AG08395 (cell line): ENCODE measurements around the gene TLCD3A.
"Not testable (repeated sequence)": the region's sequence is repeated elsewhere in the genome, so short reads cannot be mapped to it uniquely, and the experiment has no call there.

Source experiments
- DNase-seq: peaks from one replicate; pipeline ENCODE4 v3.0.0; 2012; ENCODE audit warnings: mixed read lengths, low spot score

Gene TLCD3A

DNA sequence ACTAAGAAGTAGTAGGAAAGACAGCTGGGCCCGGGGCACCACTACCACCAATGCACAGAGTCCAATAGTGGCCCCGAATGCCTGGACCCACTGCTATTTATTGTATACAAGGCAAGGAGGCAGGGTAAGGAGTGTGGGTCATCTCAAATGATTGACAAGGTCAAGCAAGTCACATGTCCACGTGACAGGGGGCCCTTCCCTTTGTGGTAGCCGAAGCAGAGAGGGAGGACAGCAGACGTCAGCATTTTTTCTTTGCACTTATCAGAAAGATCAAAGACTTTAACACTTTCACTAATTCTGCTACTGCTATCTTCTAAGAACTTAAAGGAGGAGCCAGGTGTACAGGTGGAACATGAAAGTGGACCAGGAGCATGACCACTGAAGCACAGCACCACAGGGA is 24.3 kb upstream of the TLCD3A start:
- DNase-seq = no peak

- no peak for DNase-seq
These were observed 14.3 kb upstream of the TLCD3A start for GRCh38 chr17:718075-718474.

- no peak for DNase-seq
These were observed 11.5 kb upstream of the TLCD3A start for GRCh38 chr17:720706-721539.

DNA sequence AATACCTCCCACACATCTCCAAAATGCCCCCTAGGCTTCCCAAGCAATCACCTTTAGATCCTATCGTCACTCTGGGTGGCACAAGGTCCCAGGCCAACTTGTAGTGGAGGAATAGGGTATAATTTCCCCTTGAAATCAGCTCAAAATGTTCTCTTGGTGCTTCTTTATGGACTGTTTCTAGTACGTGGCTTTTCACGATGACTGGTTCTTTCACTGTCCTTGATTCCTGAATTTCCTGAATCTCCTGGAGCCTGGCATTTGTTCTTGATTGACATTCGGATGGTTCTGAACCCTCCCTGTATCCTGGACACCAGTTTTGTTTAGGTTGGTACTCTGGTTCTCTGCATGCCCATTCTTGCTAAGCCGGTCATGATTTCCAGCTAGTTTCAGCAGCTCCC is 10.9 kb upstream of the TLCD3A start:
- no peak for DNase-seq

DNA sequence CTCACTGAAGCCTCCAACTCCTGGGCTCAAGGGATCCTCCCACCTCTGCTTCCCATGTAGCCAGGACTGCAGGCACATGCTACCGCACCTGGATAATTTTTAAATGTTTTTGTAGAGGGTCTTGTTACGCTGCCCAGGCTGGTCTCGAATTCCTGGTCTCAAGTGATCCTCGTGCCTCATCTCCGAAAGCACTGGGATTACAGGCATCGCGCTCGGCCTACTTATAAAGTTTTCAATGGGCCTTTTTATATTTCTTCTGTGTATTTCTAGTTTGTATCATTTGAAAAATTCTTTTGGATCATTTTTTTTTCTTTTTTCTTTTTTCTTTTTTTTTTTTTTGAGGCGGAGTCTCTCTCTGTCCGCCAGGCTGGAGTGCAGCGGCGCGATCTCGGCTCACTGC is 7.3 kb upstream of the TLCD3A start:
- DNase-seq = no peak

DNA sequence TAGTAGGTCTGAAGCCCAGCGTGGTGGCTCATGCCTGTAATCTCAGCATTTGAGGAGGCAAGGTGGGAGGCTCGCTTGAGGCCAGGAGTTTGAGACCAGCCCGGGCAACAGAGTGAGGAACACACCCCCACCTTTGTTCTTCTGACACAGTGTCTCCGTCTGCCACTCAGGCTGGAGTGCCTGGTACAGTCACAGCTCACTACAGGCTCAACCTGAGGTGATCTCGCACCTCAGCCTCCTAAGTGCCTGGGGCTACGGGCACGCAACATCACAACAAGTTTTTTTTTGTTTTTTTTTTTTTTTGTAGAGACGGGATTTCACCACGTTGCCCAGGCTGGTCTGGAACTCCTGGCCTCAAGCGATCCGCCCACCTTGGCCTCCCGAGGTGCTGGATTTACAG is 6.7 kb upstream of the TLCD3A start:
- no peak for DNase-seq

- DNase-seq = no peak
These were observed 6.0 kb upstream of the TLCD3A start for GRCh38 chr17:726271-726919.

GRCh38 chr17:728911-729310 is 3.5 kb upstream of the TLCD3A start:
- DNase-seq = no peak

DNA sequence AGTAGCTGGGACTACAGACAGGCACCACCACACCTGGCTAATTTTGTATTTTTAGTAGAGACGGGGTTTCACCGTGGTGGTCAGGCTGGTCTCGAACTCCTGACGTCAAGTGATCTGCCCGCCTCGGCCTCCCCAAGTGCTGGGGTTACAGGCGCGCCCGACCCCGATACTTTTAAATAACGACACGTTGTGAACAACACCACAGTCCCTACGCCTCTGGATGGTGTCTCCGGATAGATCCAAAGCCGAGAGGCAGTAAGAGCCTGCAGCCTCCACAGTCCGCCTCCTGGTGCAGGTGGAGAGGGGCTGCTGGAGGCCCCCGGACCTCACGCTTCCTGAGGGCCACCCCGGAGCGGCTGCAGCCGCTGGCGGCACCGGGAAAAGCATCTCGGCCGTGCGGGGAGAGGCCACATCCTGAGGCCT is 741 bp upstream of the TLCD3A start:
- DNase-seq = no peak

DNA sequence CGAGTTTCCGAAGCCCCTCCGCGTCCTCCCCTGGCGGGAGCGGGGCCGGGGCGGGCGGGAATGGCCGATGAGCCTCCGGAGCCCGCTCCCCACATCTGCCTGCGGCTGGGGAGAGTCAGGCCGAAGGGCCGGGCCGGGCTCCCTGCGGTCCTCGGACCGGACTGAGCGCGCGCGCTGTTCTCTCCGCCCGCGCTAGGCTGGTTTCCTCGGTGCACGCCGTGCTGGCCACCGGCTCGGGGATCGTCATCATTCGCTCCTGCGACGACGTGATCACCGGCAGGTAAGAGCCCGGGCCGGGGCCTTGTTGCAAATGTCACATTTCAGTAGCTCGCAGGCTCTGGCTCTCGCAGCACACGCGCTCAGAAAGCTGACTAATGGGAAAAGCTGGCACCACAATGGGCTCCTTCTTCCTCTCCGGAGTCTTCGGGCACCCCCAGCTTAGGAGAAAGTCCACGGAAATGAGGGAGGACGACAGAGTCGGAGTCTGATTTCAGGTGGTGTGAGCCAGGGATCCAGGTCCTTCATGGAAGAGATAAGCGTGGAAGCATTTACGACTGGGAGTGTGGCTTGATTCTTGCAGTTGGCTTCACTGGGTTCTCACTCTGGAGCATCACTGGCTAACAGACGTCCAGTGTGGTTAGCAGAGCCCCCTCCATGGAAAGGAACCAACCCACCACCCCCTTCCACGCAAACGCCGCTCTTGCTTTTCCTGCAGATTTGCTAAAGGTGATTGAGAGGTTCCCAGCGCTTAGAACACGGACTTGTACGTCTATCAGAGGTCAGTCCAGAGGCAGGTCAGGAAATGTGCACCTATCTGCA is 715 bp downstream of the TLCD3A start:
- peak; percentile 40 for DNase-seq

GRCh38 chr17:733743-734142 is 1.3 kb downstream of the TLCD3A start:
- DNase-seq = no peak

GRCh38 chr17:737561-738113 is 5.2 kb downstream of the TLCD3A start:
- DNase-seq = no peak

GRCh38 chr17:740240-741017 is 8.0 kb downstream of the TLCD3A start:
- DNase-seq = no peak

- no peak for DNase-seq
These were observed 9.9 kb downstream of the TLCD3A start for GRCh38 chr17:742147-742793.

GRCh38 chr17:743139-743538 is 10.7 kb downstream of the TLCD3A start:
- DNase-seq = no peak

DNA sequence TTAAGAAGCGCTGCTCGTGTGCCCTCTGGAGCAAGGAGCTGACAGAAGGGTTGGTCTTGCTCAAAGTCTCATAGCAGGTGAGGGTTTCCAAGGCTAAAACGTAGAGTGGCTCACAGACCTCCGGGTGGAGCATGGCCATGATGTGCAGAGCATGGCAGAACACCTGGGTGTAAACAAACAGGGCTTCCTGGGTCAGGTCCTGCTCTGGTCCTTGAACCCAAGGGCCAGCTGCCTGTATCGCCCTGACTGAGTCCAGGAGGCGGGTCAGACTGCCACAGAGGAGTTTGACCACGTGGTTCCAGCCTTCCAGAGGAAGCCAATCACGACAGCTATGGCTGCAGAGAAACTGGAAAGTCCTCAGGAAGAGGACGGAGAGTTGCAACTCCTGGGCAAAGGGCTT is 12.5 kb downstream of the TLCD3A start:
- DNase-seq = no peak

- DNase-seq = no peak
These were observed 13.0 kb downstream of the TLCD3A start for GRCh38 chr17:745406-745805.

DNA sequence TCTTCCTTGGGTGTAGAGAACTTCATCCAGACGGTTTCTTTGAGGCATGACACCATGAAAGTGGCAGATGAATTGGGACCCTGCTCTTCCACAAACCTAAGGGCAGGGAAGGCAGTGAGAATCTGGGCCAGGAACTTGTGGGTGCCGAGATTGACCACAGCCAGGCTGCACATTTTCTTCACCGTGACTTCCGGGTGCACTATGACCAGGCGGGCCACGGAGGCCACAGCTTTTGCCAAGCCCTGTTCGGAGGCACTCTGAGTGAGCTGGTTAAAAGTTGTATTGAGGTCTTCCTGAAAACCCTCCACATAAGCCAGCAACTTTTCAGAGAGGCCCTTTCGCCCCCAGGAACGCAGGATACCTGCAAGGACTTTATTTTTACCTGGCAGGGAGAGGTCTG is 13.8 kb downstream of the TLCD3A start:
- no peak for DNase-seq

DNA sequence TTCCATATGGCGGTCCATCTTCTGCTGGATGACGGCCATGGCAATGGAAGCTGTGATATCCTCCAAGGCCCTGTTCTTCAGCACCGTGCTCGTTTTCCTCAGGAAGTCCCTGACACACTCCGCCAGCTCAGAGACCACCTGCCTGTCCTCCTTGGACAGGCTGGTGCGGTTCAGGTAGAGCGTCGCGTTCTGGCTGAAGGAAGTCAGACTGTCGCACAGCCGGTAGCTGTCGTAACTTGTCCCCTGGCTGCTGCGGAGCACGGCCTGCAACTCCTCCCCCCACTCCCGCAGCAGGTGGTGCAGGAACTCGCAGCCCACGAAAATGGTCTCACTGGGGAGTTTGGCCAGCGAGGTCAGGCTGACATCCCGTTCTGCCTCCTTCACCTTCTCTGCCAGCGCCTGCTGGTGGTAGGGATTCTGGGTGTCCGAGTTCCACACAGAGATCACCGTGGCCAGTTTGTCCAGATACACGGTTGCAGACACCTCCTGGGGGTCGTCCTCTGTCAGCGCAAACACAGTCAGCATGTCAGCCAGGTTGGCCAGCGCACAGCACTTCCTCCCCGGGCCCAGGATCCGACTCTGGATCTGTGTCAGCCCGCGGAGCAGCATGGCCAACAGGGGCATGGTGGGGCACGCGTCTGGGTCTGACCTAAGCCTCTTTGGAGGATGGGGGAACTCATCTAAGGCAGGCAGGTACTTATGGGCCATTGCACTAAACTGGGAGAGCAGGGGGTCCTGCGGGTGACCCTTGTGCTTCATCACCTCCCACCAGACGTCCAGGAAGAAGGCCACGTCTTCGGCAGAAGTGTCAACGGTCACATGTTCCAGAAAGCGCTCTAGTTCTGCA is 14.6 kb downstream of the TLCD3A start:
- no peak for DNase-seq

GRCh38 chr17:748604-749003 is 16.2 kb downstream of the TLCD3A start:
- DNase-seq = not testable (repeated sequence)
